Glutamatergic neuron (in vitro differentiated cells): ENCODE results near the gene KMT5B. TPM values are rescaled to one million over a fixed set of nuclear protein-coding genes. Genes with fewer than 3 reads are reported as not detected.

Experiments used
- DNase-seq: peaks from one replicate; pipeline ENCODE4 v3.0.0; 2022
- H3K27ac Mint-ChIP-seq: one replicate; pipeline ENCODE4 v1.8.0; 2020; ENCODE audit warnings: mild to moderate bottlenecking, mixed read lengths, inconsistent platforms; ENCODE audit not compliant: unreplicated experiment
- H3K27me3 Mint-ChIP-seq: one replicate; pipeline ENCODE4 v1.8.0; 2020; ENCODE audit warnings: mild to moderate bottlenecking, moderate library complexity, mixed read lengths, inconsistent platforms; ENCODE audit not compliant: unreplicated experiment
- H3K36me3 Mint-ChIP-seq: one replicate; pipeline ENCODE4 v1.8.0; 2020; ENCODE audit warnings: mild to moderate bottlenecking, mixed read lengths, inconsistent platforms; ENCODE audit not compliant: unreplicated experiment
- H3K4me1 Mint-ChIP-seq: one replicate; pipeline ENCODE4 v1.8.0; 2020; ENCODE audit warnings: mild to moderate bottlenecking, low read depth, mixed read lengths, inconsistent platforms; ENCODE audit not compliant: unreplicated experiment
- H3K4me3 Mint-ChIP-seq: one replicate; pipeline ENCODE4 v1.8.0; 2020; ENCODE audit warnings: mild to moderate bottlenecking, mixed read lengths, inconsistent platforms; ENCODE audit not compliant: unreplicated experiment
- H3K9me3 Mint-ChIP-seq: one replicate; pipeline ENCODE4 v1.8.0; 2020; ENCODE audit warnings: mild to moderate bottlenecking, moderate library complexity, mixed read lengths, inconsistent platforms; ENCODE audit not compliant: unreplicated experiment
- total RNA-seq: library from RNA; stranded (reverse); fragmentation: NEBNext Ultra II Directional; extraction: Animal tissue kit (Norgen Biotek cat#: 25700); gene quantifications from one replicate; pipeline ENCODE4 v1.2.1, GENCODE V29; 2021; ENCODE audit not compliant: unreplicated experiment
- TF ChIP-seq, protein P1 (sequence below): fragments of 200-600 bp; sonication (generic); IDR thresholded peaks from one replicate; pipeline ENCODE4 v1.5.0; 2021; ENCODE audit not compliant: partially characterized antibody, unreplicated experiment

Gene KMT5B
- total RNA-seq, 1 donor from 2014 or later = 77.4 TPM

DNA sequence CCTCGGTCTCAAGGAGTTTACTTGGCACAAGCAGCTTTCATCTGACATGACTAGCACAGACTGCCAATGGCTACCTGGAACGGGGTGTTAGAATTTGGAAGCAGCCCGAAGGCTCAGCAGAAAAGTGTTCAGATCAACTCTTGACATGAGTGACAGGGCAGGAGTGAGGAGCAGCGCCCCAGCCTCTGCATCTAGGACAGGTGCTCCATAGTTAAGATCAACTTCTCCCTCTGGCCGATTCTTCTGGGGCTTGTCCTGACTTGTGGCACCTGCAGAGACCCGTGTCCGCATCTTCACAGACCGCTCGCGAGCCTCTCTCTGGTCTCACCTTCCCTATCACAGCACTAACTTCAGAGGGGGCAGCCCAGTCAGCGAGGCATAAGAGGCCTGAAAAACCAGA, 49.4 kb downstream of the KMT5B start:
- Mint-ChIP-seq H3K27me3 (peaks cover under 1% of the 10 kb centered on the region), H3K4me3 (no peak overlapping the region), H3K9me3 (no peaks in the 10 kb centered on the region), H3K4me1 (peaks cover 1% of the 10 kb centered on the region), H3K27ac (no peak overlapping the region), H3K36me3 (peaks cover 2% of the 10 kb centered on the region)
- DNase-seq = no peak
- TF ChIP-seq, protein P1, sequence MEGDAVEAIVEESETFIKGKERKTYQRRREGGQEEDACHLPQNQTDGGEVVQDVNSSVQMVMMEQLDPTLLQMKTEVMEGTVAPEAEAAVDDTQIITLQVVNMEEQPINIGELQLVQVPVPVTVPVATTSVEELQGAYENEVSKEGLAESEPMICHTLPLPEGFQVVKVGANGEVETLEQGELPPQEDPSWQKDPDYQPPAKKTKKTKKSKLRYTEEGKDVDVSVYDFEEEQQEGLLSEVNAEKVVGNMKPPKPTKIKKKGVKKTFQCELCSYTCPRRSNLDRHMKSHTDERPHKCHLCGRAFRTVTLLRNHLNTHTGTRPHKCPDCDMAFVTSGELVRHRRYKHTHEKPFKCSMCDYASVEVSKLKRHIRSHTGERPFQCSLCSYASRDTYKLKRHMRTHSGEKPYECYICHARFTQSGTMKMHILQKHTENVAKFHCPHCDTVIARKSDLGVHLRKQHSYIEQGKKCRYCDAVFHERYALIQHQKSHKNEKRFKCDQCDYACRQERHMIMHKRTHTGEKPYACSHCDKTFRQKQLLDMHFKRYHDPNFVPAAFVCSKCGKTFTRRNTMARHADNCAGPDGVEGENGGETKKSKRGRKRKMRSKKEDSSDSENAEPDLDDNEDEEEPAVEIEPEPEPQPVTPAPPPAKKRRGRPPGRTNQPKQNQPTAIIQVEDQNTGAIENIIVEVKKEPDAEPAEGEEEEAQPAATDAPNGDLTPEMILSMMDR = no peak

DNA sequence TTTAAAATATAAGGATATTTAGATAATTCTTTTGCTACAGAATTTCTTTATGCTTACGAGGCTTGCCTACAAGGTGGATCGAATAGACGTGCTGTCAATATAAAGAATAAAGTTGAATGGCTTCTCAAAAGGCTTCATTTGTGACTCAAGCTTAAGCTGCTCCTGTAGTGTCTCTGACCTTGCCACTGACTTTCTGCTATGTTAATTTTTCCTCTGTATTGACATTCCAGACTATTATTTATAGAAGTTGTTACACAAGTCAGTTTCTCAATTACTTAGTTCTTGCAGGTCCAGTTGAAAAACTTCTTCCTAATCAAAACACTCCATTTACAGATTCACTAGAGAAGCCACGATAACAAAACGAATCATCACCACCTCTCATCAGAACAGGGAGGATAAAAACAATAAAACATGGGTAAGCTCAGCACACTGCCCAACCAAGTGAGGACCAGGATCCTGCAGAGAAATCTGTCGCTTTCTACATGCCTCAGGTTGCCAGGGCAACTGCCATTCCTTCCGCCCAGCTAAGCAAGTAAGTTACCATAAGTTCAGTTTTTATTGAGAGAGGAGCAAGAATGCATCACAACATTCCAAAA, 52.9 kb downstream of the KMT5B start:
- H3K9me3 Mint-ChIP-seq = no peaks in the 10 kb centered on the region
- H3K27me3 Mint-ChIP-seq = no peaks in the 10 kb centered on the region
- H3K4me3 Mint-ChIP-seq = no peak overlapping the region
- no peak overlapping the region for H3K27ac Mint-ChIP-seq
- peaks cover 1% of the 10 kb centered on the region for H3K4me1 Mint-ChIP-seq
- DNase-seq = no peak
- H3K36me3 Mint-ChIP-seq = no peaks in the 10 kb centered on the region
- TF ChIP-seq, protein P1 = no peak

DNA sequence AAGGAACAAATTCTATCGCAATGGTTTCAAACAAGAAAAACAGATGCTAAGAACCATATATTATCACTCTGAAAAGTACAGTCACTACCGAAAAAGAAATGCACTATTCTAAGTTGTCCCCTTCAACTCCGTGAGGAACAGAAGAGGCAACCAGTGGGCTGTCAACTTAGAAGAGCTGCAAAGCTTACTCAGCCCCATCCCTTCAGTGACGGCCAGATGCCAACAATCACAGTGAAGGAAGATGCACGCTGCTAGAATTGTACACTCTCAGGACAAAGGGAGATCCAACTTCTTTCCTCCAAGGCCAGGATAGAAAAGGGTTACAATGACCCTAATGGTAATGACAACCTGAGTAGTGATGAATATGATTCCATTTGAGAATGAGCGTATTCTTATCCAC, 53.4 kb downstream of the KMT5B start:
- Mint-ChIP-seq H3K27me3 (no peaks in the 10 kb centered on the region), H3K36me3 (no peaks in the 10 kb centered on the region), H3K27ac (no peak overlapping the region), H3K4me1 (peaks cover 1% of the 10 kb centered on the region), H3K4me3 (no peak overlapping the region), H3K9me3 (no peaks in the 10 kb centered on the region)
- no peak for DNase-seq
- TF ChIP-seq, protein P1 = no peak

DNA sequence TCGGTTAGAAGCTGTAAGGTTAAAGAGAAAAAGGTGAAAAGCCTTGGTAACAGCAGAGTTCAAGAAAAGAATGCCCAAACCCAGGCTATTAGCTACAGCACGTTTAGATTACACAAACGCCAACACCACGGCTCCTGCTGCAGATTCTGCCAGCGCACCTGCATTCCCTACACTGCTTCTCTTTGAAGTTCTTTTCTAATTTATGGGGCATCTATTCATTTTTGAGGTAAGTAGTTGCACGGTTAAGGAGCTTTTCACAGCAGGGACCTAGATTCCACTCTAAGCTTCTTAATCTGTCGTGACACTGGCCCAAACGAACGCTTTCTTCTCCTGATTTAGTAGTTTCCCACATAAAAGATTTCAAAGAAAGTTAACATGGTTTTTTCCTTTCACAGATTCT, 53.9 kb downstream of the KMT5B start:
- DNase-seq = no peak
- Mint-ChIP-seq H3K27me3 (no peaks in the 10 kb centered on the region), H3K4me1 (peaks cover 2% of the 10 kb centered on the region), H3K27ac (no peak overlapping the region), H3K9me3 (no peaks in the 10 kb centered on the region), H3K4me3 (no peak overlapping the region), H3K36me3 (no peaks in the 10 kb centered on the region)
- TF ChIP-seq, protein P1 = no peak

DNA sequence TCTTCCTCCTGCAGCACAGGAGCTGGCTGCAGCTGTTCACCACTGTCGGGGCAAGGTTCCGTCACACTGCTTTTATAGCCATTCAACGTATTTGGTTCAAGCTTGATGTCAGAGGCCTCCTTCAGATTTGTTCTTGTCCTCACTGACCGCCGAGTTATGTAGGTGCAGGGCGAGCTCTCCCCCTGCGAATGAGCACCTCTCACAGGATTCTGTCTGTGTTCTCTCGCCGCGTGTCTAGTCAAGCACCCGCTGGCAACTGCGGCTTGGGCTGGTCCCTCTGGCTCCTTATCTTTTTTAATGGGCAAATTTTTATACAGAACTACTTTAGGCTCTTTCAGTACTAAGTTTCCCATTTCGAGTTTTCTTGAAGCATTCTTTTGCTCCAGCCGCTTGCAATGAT, 54.5 kb downstream of the KMT5B start:
- no peak for DNase-seq
- no peak overlapping the region for H3K27ac Mint-ChIP-seq
- no peak overlapping the region for H3K4me3 Mint-ChIP-seq
- peaks cover 8% of the 10 kb centered on the region for H3K4me1 Mint-ChIP-seq
- H3K36me3 Mint-ChIP-seq = no peaks in the 10 kb centered on the region
- TF ChIP-seq, protein P1 = no peak
- no peaks in the 10 kb centered on the region for H3K9me3 Mint-ChIP-seq
- no peaks in the 10 kb centered on the region for H3K27me3 Mint-ChIP-seq
